ENCODE results near the gene GUCY2C. TPM values are rescaled to one million over a fixed set of nuclear protein-coding genes. Genes with fewer than 3 reads are reported as not detected.

GUCY2C gene
- total RNA-seq, 6 experiments from 2014 or later, result 0.10 TPM; not detected in 5

DNA sequence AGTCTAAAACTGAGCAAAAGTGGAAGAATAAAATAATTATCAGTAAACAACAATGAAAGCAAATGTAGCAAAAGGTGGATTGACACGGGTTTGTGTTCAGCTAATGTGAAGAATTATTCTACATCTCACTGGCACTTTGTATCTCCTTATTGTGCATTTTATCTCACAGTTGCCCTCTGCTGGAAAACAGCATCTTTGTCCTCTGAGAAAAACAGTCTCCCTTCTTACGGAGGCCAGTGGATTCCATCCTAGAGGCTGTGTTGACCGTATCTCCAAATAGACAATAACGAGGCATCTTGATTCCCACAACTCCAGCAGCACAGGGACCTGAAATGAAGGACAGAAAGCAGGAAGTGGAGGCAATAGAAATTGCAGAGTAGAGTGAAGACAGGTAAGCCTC lies 77.4 kb downstream of the GUCY2C start:
- intact Hi-C loops (cut with DNase I), result no loop called here

DNA sequence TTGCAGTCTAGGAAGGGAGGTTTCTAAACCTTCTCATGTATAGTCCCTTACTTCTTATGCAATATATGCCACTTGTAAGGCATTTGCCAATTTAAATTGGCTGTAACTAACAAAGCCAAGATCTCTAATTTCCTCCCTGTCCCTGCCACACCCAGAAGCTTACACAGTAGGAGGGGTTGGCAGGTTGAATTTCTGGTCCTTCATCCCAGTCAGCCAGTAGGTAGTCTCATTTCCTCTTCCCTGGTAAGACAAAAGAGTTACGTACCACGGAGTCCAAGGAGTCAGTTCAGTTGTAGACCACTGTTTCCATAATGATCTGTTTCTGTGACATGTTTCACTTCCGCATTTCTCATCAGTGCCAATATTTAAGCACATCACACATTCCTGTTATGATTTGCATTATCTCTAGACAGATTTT lies 81.7 kb downstream of the GUCY2C start:
- no peaks in the 10 kb centered on the region for H3K9me3 ChIP-seq
- TF ChIP-seq, protein P1, sequence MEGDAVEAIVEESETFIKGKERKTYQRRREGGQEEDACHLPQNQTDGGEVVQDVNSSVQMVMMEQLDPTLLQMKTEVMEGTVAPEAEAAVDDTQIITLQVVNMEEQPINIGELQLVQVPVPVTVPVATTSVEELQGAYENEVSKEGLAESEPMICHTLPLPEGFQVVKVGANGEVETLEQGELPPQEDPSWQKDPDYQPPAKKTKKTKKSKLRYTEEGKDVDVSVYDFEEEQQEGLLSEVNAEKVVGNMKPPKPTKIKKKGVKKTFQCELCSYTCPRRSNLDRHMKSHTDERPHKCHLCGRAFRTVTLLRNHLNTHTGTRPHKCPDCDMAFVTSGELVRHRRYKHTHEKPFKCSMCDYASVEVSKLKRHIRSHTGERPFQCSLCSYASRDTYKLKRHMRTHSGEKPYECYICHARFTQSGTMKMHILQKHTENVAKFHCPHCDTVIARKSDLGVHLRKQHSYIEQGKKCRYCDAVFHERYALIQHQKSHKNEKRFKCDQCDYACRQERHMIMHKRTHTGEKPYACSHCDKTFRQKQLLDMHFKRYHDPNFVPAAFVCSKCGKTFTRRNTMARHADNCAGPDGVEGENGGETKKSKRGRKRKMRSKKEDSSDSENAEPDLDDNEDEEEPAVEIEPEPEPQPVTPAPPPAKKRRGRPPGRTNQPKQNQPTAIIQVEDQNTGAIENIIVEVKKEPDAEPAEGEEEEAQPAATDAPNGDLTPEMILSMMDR (IDR thresholded peaks at IDR 0.05), result no peak
- TF ChIP-seq POLR2A (IDR thresholded peaks at IDR 0.05), result no peak
- no peaks in the 10 kb centered on the region for H3K4me1 ChIP-seq
- no peak overlapping the region for H3K4me3 ChIP-seq
- peak in 2 of 4 donors; percentile 25 to 28 for ATAC-seq
- H3K27ac ChIP-seq, result no peak overlapping the region
- no peaks in the 10 kb centered on the region for H3K27me3 ChIP-seq
- WGBS (ENCODE audit: insufficient coverage, low coverage, low lambda C conversion rate, missing lambda C conversion rate), result 54% methylated on average over 3 of the region's 3 CpGs
- no peak for DNase-seq
- intact Hi-C loops (cut with DNase I), result no loop called here
- no peaks in the 10 kb centered on the region for H3K36me3 ChIP-seq

More for the DNA sequence above, 77.4 kb downstream of the GUCY2C start:
- no peaks in the 10 kb centered on the region for H3K9me3 ChIP-seq
- no peak for DNase-seq
- H3K27me3 ChIP-seq, result no peaks in the 10 kb centered on the region
- H3K27ac ChIP-seq, result no peak overlapping the region
- TF ChIP-seq, protein P1 (IDR thresholded peaks at IDR 0.05), result peak; percentile 18 to 31 (median 30)
- TF ChIP-seq POLR2A (IDR thresholded peaks at IDR 0.05), result no peak
- 58% methylated on average over 4 of the region's 4 CpGs for WGBS (ENCODE audit: insufficient coverage, low coverage, low lambda C conversion rate, missing lambda C conversion rate)
- peak in 3 of 4 donors; percentile 35 to 39 (median 39) for ATAC-seq
- no peak overlapping the region for H3K4me3 ChIP-seq
- no peaks in the 10 kb centered on the region for H3K36me3 ChIP-seq
- H3K4me1 ChIP-seq, result no peaks in the 10 kb centered on the region

DNA sequence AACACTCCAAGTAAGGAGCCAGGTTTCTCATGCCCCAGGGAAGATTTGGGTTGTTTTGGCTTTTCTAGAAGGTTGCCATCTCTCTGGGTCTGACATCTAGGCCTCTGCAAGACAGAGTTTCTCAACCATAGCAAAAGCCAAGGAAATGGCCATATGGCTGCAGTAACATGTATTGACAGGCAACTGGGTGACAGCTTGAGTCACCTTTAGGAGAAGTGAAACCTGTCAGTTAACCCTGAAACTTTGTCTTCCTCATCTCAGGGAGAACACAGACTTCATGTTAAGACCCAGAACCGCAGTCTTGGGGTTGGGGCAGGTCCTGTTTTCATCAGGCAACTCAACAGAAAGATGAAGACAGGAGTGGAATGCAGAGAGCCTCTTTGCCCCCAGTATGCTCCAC lies 82.7 kb downstream of the GUCY2C start:
- H3K4me1 ChIP-seq, result no peaks in the 10 kb centered on the region
- no peak for TF ChIP-seq POLR2A (IDR thresholded peaks at IDR 0.05)
- TF ChIP-seq, protein P1 (IDR thresholded peaks at IDR 0.05), result no peak
- peak in 3 of 4 donors; percentile 13 to 35 (median 30) for ATAC-seq
- no peaks in the 10 kb centered on the region for H3K36me3 ChIP-seq
- intact Hi-C loops (cut with DNase I), result no loop called here
- H3K4me3 ChIP-seq, result no peak overlapping the region
- no peak for DNase-seq
- H3K27me3 ChIP-seq, result no peaks in the 10 kb centered on the region
- WGBS (ENCODE audit: insufficient coverage, low coverage, low lambda C conversion rate, missing lambda C conversion rate), result no CpG with 5 or more reads among the region's 1 CpG
- no peaks in the 10 kb centered on the region for H3K9me3 ChIP-seq
- H3K27ac ChIP-seq, result no peak overlapping the region

DNA sequence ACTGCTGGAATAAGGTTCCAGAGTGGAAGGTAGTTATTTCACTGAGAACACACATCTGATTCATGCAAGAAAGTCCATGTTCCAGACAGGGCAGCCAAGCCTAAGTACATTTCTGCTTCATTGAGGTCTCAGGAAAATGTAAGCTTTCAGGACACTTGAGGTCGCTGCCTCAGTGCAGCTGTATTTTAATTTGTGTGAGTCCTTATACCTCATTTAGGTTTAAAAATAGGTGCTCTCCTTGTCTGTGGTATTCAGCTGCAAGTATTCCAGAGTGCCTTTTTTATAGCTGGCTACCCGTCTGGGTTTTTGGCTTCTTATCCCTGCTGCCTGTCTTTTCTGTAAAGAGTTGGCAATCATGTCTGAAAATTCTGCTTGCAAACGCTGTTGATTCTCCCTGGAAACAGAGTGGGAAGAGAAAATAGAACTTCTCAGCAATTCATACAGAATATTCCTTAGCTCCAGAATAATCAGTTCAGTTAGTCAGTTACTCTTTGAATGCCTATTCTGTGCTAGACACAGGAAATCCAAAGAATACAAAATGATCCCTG lies 83.4 kb downstream of the GUCY2C start:
- H3K4me1 ChIP-seq, result no peaks in the 10 kb centered on the region
- 53% methylated on average over 3 of the region's 3 CpGs for WGBS (ENCODE audit: insufficient coverage, low coverage, low lambda C conversion rate, missing lambda C conversion rate)
- no peak for DNase-seq
- no peak for ATAC-seq
- H3K27me3 ChIP-seq, result no peaks in the 10 kb centered on the region
- TF ChIP-seq POLR2A (IDR thresholded peaks at IDR 0.05), result no peak
- TF ChIP-seq, protein P1 (IDR thresholded peaks at IDR 0.05), result no peak
- H3K9me3 ChIP-seq, result no peaks in the 10 kb centered on the region
- no peak overlapping the region for H3K4me3 ChIP-seq
- H3K36me3 ChIP-seq, result no peaks in the 10 kb centered on the region
- no peak overlapping the region for H3K27ac ChIP-seq
- intact Hi-C loops (cut with DNase I), result no loop called here
